Measurements from ENCODE around the gene KCNK6. TPM values are rescaled to one million over a fixed set of nuclear protein-coding genes. Genes with fewer than 3 reads are reported as not detected.

Gene KCNK6
- total and polyA plus RNA-seq, 10 of the 15 experiments (the other 5 are each of a cell fraction or from before 2014, with no cell fraction given): 0.04 to 1.4 (median 1.1) TPM

DNA sequence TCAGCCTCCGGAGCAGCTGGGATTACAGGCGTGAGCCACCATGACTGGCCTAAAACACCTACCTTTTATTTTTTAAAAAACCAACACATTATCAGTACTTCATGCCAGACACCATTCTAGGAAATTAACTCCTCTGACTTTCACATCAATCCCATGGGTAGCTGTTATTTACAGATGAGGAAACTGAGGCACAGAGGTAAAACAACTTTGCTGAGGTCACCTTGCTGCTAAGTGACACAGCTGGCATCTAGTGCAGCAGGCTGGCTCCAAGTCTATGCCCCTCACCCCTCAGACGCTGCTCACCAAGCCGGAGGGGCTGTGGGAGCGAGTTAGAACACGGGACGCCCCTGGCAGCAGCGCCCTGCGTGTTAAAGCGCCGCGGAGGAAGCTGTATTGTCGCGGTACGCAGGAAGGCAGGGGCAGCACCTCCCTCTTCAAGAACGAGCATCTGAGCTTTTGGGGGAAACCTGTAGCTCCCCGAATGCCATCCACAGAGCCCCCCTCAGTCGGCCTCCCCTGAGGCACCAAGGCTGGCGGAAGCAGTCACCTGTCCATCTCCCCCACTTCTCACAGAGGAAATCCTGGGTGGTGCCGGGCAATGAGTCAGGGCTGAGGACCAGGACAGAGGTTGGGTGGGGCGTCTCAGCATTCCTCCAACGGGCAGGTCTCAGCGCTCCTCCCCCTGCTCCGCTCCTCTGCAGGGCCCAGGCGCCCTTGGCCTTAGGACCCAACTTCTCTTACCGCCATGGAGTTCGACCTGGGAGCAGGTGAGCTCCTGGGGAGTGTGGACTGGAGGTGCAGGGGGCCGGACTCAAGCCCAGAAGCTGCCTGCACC, 15.9 kb upstream of the KCNK6 start, which contains the start of gene C19orf33:
Gene C19orf33, plus strand, starts transcription at position 735 of the 835 bp plus-strand sequence. Its CDS starts 11 bp downstream, at position 746.
- no TSS peak for BruUV-seq (replicated peaks)
- Histone ChIP-seq H3K4me3 (no peak within 1 kb of the TSS), H3K4me2 (ENCODE audit: control insufficient read depth, insufficient read depth) (no peak within 1 kb of the TSS), H3K79me2 (ENCODE audit: control insufficient read depth, insufficient read depth, low read length) (no peaks in the 10 kb centered on the region), H3K27me3 (replicated peaks in 1 of 2; ENCODE audit: control insufficient read depth in 2 of 2, insufficient read depth in 2 of 2, low read length in 1 of 2) (no peaks in the 10 kb centered on the region), H3K9ac (ENCODE audit: control insufficient read depth, insufficient read depth, low read length) (no peak within 1 kb of the TSS), H3K9me3 (replicated peaks; ENCODE audit: control insufficient read depth, insufficient read depth, low read length) (no peaks in the 10 kb centered on the region), H4K20me1 (ENCODE audit: control insufficient read depth, insufficient read depth) (no peaks in the 10 kb centered on the region), H3K4me1 (ENCODE audit: control insufficient read depth, insufficient read depth, low read length) (no peaks in the 10 kb centered on the region), H3K36me3 (ENCODE audit: control insufficient read depth in 2 of 2, insufficient read depth in 2 of 2, low read length in 1 of 2) (peaks cover 0 to 11% of the 10 kb centered on the region in 2 experiments; a peak in 3 of 4 replicates), H3K27ac (ENCODE audit: control insufficient read depth, insufficient read depth) (no peak within 1 kb of the TSS), H2AFZ (ENCODE audit: control insufficient read depth, low read depth, low read length) (no peak within 1 kb of the TSS)
- DNase-seq (ENCODE audit: low read depth, low spot score) (no peak), ATAC-seq (no peak), FAIRE-seq (no peak)
- RAD21 ChIA-PET (ENCODE audit: unreplicated experiment): no interaction called here
- in situ Hi-C loops (cut with MboI) (no loop called here), intact Hi-C loops (cut with micrococcal nuclease; ENCODE audit: unreplicated experiment) (no loop called here)
- TF ChIP-seq, protein P1, sequence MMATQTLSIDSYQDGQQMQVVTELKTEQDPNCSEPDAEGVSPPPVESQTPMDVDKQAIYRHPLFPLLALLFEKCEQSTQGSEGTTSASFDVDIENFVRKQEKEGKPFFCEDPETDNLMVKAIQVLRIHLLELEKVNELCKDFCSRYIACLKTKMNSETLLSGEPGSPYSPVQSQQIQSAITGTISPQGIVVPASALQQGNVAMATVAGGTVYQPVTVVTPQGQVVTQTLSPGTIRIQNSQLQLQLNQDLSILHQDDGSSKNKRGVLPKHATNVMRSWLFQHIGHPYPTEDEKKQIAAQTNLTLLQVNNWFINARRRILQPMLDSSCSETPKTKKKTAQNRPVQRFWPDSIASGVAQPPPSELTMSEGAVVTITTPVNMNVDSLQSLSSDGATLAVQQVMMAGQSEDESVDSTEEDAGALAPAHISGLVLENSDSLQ (IDR thresholded peaks at IDR 0.05): no peak
- TF ChIP-seq, protein P2, sequence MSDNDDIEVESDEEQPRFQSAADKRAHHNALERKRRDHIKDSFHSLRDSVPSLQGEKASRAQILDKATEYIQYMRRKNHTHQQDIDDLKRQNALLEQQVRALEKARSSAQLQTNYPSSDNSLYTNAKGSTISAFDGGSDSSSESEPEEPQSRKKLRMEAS (IDR thresholded peaks at IDR 0.05; ENCODE audit: low read depth, low read length): no peak
- TF ChIP-seq HDAC2 (IDR thresholded peaks at IDR 0.05) (no peak), SMC3 (IDR thresholded peaks at IDR 0.05; ENCODE audit: borderline replicate concordance, low read length) (no peak), BMI1 (IDR thresholded peaks at IDR 0.05; ENCODE audit: borderline replicate concordance) (no peak), RBBP5 (conservative IDR thresholded peaks at IDR 0.05) (no peak), RB1 (IDR thresholded peaks at IDR 0.05; ENCODE audit: borderline replicate concordance) (no peak), TCF7 (IDR thresholded peaks at IDR 0.05; ENCODE audit: borderline replicate concordance) (no peak), ETV6 (conservative IDR thresholded peaks at IDR 0.05 in 1 of 2, IDR thresholded peaks at IDR 0.05 in 1 of 2; ENCODE audit: borderline replicate concordance in 1 of 2, low read depth in 1 of 2) (no peak), NFXL1 (IDR thresholded peaks at IDR 0.05; ENCODE audit: borderline replicate concordance) (no peak)
- TF ChIP-seq, protein P3, sequence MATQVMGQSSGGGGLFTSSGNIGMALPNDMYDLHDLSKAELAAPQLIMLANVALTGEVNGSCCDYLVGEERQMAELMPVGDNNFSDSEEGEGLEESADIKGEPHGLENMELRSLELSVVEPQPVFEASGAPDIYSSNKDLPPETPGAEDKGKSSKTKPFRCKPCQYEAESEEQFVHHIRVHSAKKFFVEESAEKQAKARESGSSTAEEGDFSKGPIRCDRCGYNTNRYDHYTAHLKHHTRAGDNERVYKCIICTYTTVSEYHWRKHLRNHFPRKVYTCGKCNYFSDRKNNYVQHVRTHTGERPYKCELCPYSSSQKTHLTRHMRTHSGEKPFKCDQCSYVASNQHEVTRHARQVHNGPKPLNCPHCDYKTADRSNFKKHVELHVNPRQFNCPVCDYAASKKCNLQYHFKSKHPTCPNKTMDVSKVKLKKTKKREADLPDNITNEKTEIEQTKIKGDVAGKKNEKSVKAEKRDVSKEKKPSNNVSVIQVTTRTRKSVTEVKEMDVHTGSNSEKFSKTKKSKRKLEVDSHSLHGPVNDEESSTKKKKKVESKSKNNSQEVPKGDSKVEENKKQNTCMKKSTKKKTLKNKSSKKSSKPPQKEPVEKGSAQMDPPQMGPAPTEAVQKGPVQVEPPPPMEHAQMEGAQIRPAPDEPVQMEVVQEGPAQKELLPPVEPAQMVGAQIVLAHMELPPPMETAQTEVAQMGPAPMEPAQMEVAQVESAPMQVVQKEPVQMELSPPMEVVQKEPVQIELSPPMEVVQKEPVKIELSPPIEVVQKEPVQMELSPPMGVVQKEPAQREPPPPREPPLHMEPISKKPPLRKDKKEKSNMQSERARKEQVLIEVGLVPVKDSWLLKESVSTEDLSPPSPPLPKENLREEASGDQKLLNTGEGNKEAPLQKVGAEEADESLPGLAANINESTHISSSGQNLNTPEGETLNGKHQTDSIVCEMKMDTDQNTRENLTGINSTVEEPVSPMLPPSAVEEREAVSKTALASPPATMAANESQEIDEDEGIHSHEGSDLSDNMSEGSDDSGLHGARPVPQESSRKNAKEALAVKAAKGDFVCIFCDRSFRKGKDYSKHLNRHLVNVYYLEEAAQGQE (IDR thresholded peaks at IDR 0.05; ENCODE audit: low read depth, low read length): no peak
- SMC1A ChIA-PET (ENCODE audit: uncharacterized antibody, unreplicated experiment): no interaction called here
- 58% methylated on average over 27 of the region's 28 CpGs for WGBS (ENCODE audit: insufficient coverage, insufficient replicate concordance, low lambda C conversion rate, missing lambda C conversion rate)
- POLR2A ChIA-PET: no interaction called here
- CTCF ChIA-PET: no interaction called here
